ENCODE measurements around the gene MUC5AC.
"Not testable (repeated sequence)": the region's sequence is repeated elsewhere in the genome, so short reads cannot be mapped to it uniquely, and the experiment has no call there.

MUC5AC gene

DNA sequence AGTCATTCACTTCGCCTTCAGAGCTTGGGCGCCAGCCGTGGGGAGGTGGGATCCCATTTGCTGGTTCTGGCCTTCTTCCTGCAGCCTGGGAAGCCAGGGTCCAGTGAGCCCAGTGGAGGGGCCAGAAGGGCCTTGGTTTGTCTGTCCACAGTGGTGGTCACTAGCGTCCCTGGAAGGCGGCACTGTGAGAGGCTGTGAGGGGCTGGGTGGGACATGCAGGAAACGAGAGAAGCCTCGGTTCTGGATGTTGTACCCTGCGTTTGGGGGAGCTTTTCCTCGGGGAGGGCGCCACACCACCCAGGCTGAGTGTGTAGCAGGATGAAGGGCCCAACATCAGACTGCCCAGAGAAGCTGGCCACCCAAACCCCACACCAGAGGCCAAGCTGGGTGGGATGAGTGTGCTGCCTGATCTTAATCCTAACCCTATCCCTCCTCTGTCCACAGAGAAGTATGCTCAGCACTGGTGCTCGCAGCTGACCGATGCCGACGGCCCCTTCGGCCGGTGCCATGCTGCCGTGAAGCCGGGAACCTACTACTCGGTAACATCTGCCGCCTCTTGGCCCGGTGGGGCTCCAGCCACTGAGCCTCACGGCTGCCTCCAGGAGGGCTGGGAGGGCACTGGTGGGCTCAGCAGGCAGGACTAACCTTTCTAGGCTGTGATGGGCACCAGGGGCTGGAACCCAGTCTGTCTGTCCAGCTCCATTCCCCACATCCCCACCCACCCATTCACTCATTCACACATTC, 14.4 kb downstream of the MUC5AC start:
- no peak for DNase-seq (ENCODE audit: low read depth)
- TF ChIP-seq, protein P1, sequence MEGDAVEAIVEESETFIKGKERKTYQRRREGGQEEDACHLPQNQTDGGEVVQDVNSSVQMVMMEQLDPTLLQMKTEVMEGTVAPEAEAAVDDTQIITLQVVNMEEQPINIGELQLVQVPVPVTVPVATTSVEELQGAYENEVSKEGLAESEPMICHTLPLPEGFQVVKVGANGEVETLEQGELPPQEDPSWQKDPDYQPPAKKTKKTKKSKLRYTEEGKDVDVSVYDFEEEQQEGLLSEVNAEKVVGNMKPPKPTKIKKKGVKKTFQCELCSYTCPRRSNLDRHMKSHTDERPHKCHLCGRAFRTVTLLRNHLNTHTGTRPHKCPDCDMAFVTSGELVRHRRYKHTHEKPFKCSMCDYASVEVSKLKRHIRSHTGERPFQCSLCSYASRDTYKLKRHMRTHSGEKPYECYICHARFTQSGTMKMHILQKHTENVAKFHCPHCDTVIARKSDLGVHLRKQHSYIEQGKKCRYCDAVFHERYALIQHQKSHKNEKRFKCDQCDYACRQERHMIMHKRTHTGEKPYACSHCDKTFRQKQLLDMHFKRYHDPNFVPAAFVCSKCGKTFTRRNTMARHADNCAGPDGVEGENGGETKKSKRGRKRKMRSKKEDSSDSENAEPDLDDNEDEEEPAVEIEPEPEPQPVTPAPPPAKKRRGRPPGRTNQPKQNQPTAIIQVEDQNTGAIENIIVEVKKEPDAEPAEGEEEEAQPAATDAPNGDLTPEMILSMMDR (conservative IDR thresholded peaks at IDR 0.05; ENCODE audit: low read depth, low read length) = no peak
- no peak overlapping the region for H3K4me3 ChIP-seq (ENCODE audit: low read depth, low read length)

DNA sequence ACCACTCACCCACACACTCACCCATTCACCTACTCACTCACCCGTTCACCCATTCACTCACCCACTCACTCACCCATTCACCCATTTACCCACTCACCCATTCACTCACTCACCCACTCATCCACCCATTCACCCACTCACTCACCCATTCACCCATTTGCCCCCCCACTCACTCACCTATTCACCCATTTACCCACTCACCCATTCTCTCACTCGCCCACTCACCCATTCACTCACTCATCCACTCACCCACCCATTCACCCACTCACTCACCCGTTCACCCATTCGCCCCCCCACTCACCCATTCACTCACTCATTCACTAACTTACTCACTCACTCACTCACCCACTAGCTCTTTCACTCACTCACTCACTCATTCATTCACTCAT, 15.0 kb downstream of the MUC5AC start:
- H3K4me3 ChIP-seq (ENCODE audit: low read depth, low read length) = no peak overlapping the region
- no peak for DNase-seq (ENCODE audit: low read depth)
- TF ChIP-seq, protein P1 (conservative IDR thresholded peaks at IDR 0.05; ENCODE audit: low read depth, low read length) = no peak

DNA sequence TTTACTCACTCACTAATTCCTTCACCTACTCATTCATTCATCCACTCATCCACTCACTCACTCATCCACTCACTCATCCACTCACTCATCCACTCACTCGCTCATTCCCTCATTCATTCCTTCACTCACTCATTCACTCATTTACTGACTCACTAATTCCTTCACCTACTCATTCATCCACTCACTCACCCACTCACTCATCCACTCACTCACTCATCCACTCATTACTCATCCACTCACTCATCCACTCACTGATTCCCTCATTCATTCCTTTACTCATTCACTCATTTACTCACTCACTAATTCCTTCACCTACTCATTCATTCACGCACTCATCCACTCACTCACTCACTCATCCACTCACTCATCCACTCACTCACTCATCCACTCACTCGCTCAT, 15.6 kb downstream of the MUC5AC start:
- not testable (repeated sequence) for H3K4me3 ChIP-seq (ENCODE audit: low read depth, low read length); DNase-seq (ENCODE audit: low read depth)

DNA sequence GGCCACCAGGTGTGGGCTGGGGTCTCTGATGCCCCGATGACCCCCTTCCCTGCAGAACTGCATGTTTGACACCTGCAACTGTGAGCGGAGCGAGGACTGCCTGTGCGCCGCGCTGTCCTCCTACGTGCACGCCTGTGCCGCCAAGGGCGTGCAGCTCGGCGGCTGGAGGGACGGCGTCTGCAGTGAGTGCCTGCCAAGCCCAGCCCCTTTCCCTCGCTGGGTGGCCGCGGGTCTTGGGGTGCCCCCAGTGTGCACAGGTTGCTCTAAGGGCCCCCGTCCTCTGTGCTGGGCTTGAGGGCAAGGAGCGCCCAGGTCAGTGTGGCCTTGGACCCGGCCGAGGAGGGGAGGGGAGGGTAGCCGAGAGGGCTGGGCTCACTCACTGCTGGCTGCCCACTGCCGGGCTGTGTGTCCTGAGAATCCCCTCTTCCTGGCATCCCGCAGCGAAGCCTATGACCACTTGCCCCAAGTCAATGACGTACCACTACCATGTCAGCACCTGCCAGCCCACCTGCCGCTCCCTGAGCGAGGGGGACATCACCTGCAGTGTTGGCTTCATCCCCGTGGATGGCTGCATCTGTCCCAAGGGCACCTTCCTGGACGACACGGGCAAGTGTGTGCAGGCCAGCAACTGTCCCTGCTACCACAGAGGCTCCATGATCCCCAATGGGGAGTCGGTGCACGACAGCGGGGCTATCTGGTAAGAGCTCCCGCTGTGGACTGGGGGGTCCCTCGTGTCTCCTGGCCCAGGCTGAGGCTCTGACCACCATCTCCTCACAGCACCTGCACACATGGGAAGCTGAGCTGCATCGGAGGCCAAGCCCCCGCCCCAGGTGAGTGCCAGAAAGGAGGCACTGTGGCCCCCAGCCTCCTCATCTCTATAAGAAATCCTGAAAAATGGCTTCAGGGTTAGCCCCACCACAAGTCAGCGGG, 17.0 kb downstream of the MUC5AC start:
- H3K4me3 ChIP-seq (ENCODE audit: low read depth, low read length) = no peak overlapping the region
- TF ChIP-seq, protein P1 (conservative IDR thresholded peaks at IDR 0.05; ENCODE audit: low read depth, low read length) = no peak
- DNase-seq (ENCODE audit: low read depth) = no peak

DNA sequence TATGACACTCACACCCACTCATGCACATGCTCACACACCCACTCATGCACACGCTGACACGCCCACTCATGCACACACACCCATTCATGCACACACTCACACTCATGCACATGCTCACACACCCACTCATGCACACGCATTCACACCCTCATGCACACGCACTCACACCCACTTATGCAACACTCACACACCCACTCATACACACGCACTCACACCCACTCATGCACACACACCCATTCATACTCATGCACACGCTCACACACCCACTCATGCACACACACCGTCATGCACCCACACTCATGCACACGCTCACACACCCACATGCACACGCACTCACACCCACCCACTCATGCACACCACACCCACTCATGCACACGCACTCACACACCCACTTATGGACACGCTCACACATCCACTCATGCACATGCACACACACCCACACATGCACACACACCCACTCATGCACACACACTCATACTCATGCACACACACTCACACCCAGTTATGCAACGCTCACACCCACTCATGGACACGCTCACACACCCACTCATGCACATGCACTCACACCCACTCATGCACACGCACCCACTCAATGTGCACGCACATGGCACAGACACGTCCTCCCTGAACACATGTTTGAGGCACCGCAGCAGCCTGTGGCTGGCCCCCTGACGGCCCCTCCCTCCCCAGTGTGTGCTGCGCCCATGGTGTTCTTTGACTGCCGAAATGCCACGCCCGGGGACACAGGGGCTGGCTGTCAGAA, 17.9 kb downstream of the MUC5AC start:
- DNase-seq (ENCODE audit: low read depth) = no peak
- H3K4me3 ChIP-seq (ENCODE audit: low read depth, low read length) = no peak overlapping the region
- TF ChIP-seq, protein P1 (conservative IDR thresholded peaks at IDR 0.05; ENCODE audit: low read depth, low read length) = no peak

DNA sequence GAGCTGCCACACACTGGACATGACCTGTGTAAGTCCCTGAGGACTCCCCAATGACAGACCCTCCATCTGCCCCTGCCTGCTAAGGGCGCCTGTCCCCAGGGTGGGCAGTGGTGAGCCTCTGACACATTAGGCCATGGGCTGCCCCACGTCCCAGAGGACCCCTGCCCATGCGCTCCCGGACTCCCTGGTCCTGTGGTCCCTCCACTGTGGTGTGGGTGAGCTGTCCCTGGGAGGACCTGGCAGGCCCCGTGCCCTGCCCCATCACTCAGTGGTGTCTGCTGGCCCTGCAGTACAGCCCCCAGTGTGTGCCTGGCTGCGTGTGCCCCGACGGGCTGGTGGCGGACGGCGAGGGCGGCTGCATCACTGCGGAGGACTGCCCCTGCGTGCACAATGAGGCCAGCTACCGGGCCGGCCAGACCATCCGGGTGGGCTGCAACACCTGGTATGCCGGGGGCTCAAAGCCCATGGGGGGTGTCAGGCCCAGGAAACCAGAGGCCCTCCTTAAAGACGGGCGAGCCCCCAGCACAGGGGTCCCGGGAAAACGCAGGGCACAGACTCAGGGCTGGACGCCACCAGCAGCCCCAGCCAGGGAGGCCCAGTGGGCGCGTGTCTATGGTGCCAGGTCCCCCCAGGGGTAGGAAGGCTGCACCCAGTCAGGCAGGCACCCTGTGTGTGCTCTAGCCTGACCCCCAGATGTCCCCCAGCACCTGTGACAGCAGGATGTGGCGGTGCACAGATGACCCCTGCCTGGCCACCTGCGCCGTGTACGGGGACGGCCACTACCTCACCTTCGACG, 18.7 kb downstream of the MUC5AC start:
- TF ChIP-seq, protein P1 (conservative IDR thresholded peaks at IDR 0.05; ENCODE audit: low read depth, low read length) = no peak
- no peak overlapping the region for H3K4me3 ChIP-seq (ENCODE audit: low read depth, low read length)
- no peak for DNase-seq (ENCODE audit: low read depth)

Measured in choroid plexus epithelial cell (primary cell).